Neural progenitor cell (in vitro differentiated cells): Measurements from ENCODE around the gene HNMT. TPM values are rescaled to one million over a fixed set of nuclear protein-coding genes. Genes with fewer than 3 reads are reported as not detected.

Experiments
- DNase-seq: peaks from one replicate; pipeline ENCODE4 v3.0.0-alpha.2; 2016; ENCODE audit warnings: low spot score
- H2AFZ ChIP-seq: fragments of 200-600 bp; sonication (generic); replicated peaks from 2 replicates; pipeline ENCODE4 v1.6.1; 2016; ENCODE audit warnings: antibody characterized with exemption
- H3F3A ChIP-seq: fragments of 200-600 bp; sonication (generic); 2 replicates; pipeline ENCODE4 v1.6.1; 2016; ENCODE audit warnings: antibody characterized with exemption, low read depth
- H3K27ac ChIP-seq: fragments of 200-600 bp; sonication (generic); 2 replicates; pipeline ENCODE4 v1.5.1; 2016; ENCODE audit warnings: mild to moderate bottlenecking
- H3K27me3 ChIP-seq: fragments of 200-600 bp; sonication (generic); 2 replicates; pipeline ENCODE4 v1.6.1; 2016; ENCODE audit warnings: mild to moderate bottlenecking, moderate library complexity
- H3K36me3 ChIP-seq: fragments of 200-600 bp; sonication (generic); 2 replicates; pipeline ENCODE4 v1.5.1; 2016
- H3K4me1 ChIP-seq: fragments of 200-600 bp; sonication (generic); 2 replicates; pipeline ENCODE4 v1.6.1; 2016; ENCODE audit warnings: mixed run types
- H3K4me2 ChIP-seq: fragments of 200-600 bp; sonication (generic); 2 replicates; pipeline ENCODE4 v1.6.1; 2016
- H3K4me3 ChIP-seq: fragments of 200-600 bp; sonication (generic); 2 replicates; pipeline ENCODE4 v1.5.1; 2016
- H3K79me2 ChIP-seq: fragments of 200-600 bp; sonication (generic); 2 replicates; pipeline ENCODE4 v1.6.1; 2016; ENCODE audit warnings: low read depth
- H3K9ac ChIP-seq: fragments of 200-600 bp; sonication (generic); 2 replicates; pipeline ENCODE4 v1.6.1; 2016
- H3K9me3 ChIP-seq: fragments of 200-600 bp; sonication (generic); 2 replicates; pipeline ENCODE4 v1.5.1; 2016; ENCODE audit warnings: low read depth
- H4K20me1 ChIP-seq: fragments of 200-600 bp; sonication (generic); 2 replicates; pipeline ENCODE4 v1.6.1; 2016; ENCODE audit warnings: low read depth
- H3K27ac Mint-ChIP-seq: 3 replicates; pipeline ENCODE4 v1.8.0; 2021; ENCODE audit warnings: mixed read lengths
- H3K27me3 Mint-ChIP-seq: 2 replicates; pipeline ENCODE4 v1.8.0; 2022; ENCODE audit warnings: low read depth, mild to moderate bottlenecking, inconsistent platforms, moderate library complexity, mixed read lengths; ENCODE audit not compliant: insufficient read depth
- H3K36me3 Mint-ChIP-seq: 3 replicates; pipeline ENCODE4 v1.8.0; 2021; ENCODE audit warnings: mixed read lengths
- H3K4me1 Mint-ChIP-seq: 3 replicates; pipeline ENCODE4 v1.8.0; 2021; ENCODE audit warnings: mixed read lengths
- H3K4me3 Mint-ChIP-seq: 3 replicates; pipeline ENCODE4 v1.8.0; 2021; ENCODE audit warnings: mild to moderate bottlenecking, moderate library complexity, mixed read lengths
- H3K9me3 Mint-ChIP-seq: 3 replicates; pipeline ENCODE4 v1.8.0; 2020; ENCODE audit warnings: mixed read lengths
- CTCF ChIP-seq: fragments of 200-600 bp; sonication (generic); IDR thresholded peaks from 2 replicates; pipeline ENCODE4 v1.5.1; 2017; ENCODE audit warnings: antibody characterized with exemption, mild to moderate bottlenecking
- EZH2 ChIP-seq: fragments of 200-600 bp; sonication (generic); IDR thresholded peaks from 2 replicates; pipeline ENCODE4 v1.6.1; 2017; ENCODE audit warnings: antibody characterized with exemption, mild to moderate bottlenecking, moderate library complexity
- EZH2phosphoT487 ChIP-seq: fragments of 200-600 bp; sonication (generic); IDR thresholded peaks from 2 replicates; pipeline ENCODE4 v1.6.1; 2017; ENCODE audit warnings: antibody characterized with exemption
- total RNA-seq: library from RNA; depleted of rRNA; stranded (reverse); fragments of >200 nt; gene quantifications from 2 replicates; pipeline ENCODE4 v1.2.3, GENCODE V29; 2015; ENCODE audit warnings: low replicate concordance

The HNMT gene
- total RNA-seq, 1 donor from 2014 or later: 1.6 TPM

GRCh38 chr2:138017824-138018223, 53.6 kb downstream of the HNMT start:
- H3K4me2 ChIP-seq: no peak overlapping the region
- no peak overlapping the region for H3K4me3 ChIP-seq
- Mint-ChIP-seq H3K4me1 (no peaks in the 10 kb centered on the region), H3K27me3 (no peaks in the 10 kb centered on the region), H3K27ac (no peak overlapping the region), H3K36me3 (no peaks in the 10 kb centered on the region), H3K4me3 (no peak overlapping the region), H3K9me3 (no peaks in the 10 kb centered on the region)
- H3K27ac ChIP-seq: no peak overlapping the region
- H3K4me1 ChIP-seq: no peaks in the 10 kb centered on the region
- H2AFZ ChIP-seq: no peak overlapping the region
- no peak overlapping the region for H3K9ac ChIP-seq
- H3K79me2 ChIP-seq: no peaks in the 10 kb centered on the region
- no peak for DNase-seq
- H3K27me3 ChIP-seq: no peaks in the 10 kb centered on the region
- TF ChIP-seq EZH2 (no peak), CTCF (no peak), EZH2phosphoT487 (no peak)
- H3F3A ChIP-seq: no peaks in the 10 kb centered on the region
- H4K20me1 ChIP-seq: no peaks in the 10 kb centered on the region
- no peaks in the 10 kb centered on the region for H3K9me3 ChIP-seq
- H3K36me3 ChIP-seq: no peaks in the 10 kb centered on the region

GRCh38 chr2:138018866-138019688, 54.8 kb downstream of the HNMT start:
- Mint-ChIP-seq H3K27me3 (no peaks in the 10 kb centered on the region), H3K36me3 (no peaks in the 10 kb centered on the region), H3K9me3 (no peaks in the 10 kb centered on the region), H3K4me1 (no peaks in the 10 kb centered on the region), H3K27ac (no peak overlapping the region), H3K4me3 (no peak overlapping the region)
- H3K9me3 ChIP-seq: no peaks in the 10 kb centered on the region
- H3F3A ChIP-seq: no peaks in the 10 kb centered on the region
- H3K36me3 ChIP-seq: no peaks in the 10 kb centered on the region
- H3K9ac ChIP-seq: no peak overlapping the region
- no peaks in the 10 kb centered on the region for H3K79me2 ChIP-seq
- no peaks in the 10 kb centered on the region for H4K20me1 ChIP-seq
- H3K27me3 ChIP-seq: no peaks in the 10 kb centered on the region
- no peak overlapping the region for H2AFZ ChIP-seq
- DNase-seq: no peak
- no peak overlapping the region for H3K27ac ChIP-seq
- H3K4me1 ChIP-seq: no peaks in the 10 kb centered on the region
- no peak overlapping the region for H3K4me2 ChIP-seq
- TF ChIP-seq EZH2phosphoT487: no peak
- no peak for TF ChIP-seq EZH2
- TF ChIP-seq CTCF: no peak
- no peak overlapping the region for H3K4me3 ChIP-seq

- TF ChIP-seq CTCF (peak; percentile 19), EZH2phosphoT487 (no peak)
- Histone ChIP-seq H3K27me3 (no peaks in the 10 kb centered on the region), H3K4me3 (no peak overlapping the region), H3K9ac (no peak overlapping the region), H2AFZ (no peak overlapping the region), H3K36me3 (no peaks in the 10 kb centered on the region), H3F3A (no peaks in the 10 kb centered on the region), H4K20me1 (no peaks in the 10 kb centered on the region), H3K4me2 (no peak overlapping the region), H3K79me2 (no peaks in the 10 kb centered on the region), H3K9me3 (no peaks in the 10 kb centered on the region), H3K27ac (no peak overlapping the region), H3K4me1 (no peaks in the 10 kb centered on the region)
- no peaks in the 10 kb centered on the region for H3K36me3 Mint-ChIP-seq
- H3K27ac Mint-ChIP-seq: no peak overlapping the region
- H3K27me3 Mint-ChIP-seq: no peaks in the 10 kb centered on the region
- H3K4me3 Mint-ChIP-seq: no peak overlapping the region
- no peaks in the 10 kb centered on the region for H3K4me1 Mint-ChIP-seq
- H3K9me3 Mint-ChIP-seq: no peaks in the 10 kb centered on the region
- no peak for DNase-seq
Observed at GRCh38 chr2:138020432-138020831, 56.2 kb downstream of the HNMT start.
